PC-3 (cell line): ENCODE data around the gene ZIC4. TPM values are rescaled to one million over a fixed set of nuclear protein-coding genes. Genes with fewer than 3 reads are reported as not detected.

Experiments
- ATAC-seq: fragments of 200-7000 bp; cut with Tn5 transposase; 2 replicates; pipeline ENCODE4 v1.9.1; 2020; ENCODE audit warnings: mild to moderate bottlenecking, moderate library complexity
- BruUV-seq: library from RNA; stranded (reverse); fragments of 400-500 nt; replicated peaks from 2 replicates; lab custom pipeline; 2021; lab: Mats Ljungman, UMichigan
- CTCF ChIA-PET: fragments of 300-600 bp; sonication (Branson Sonifier 250); formaldehyde crosslinking; loops from one replicate; lab custom pipeline; 2022; ENCODE audit warnings: antibody characterized with exemption; lab: Charles Lee
- POLR2A ChIA-PET: fragments of 300-600 bp; sonication (Branson Sonifier 250); formaldehyde crosslinking; loops from one replicate; lab custom pipeline; 2022; ENCODE audit warnings: antibody characterized with exemption; ENCODE audit not compliant: unreplicated experiment; lab: Charles Lee
- DNase-seq: peaks from one replicate; pipeline ENCODE4 v3.0.0-alpha.2; 2015
- H2AFZ ChIP-seq: fragments of 300-600 bp; sonication (generic); 2 replicates; pipeline ENCODE4 v1.6.0; 2016; ENCODE audit warnings: antibody characterized with exemption, low read length
- H3F3A ChIP-seq: fragments of 300-600 bp; sonication (generic); one replicate; pipeline ENCODE4 v1.6.0; 2017; ENCODE audit warnings: antibody characterized with exemption, low read length, control low read depth, mild to moderate bottlenecking; ENCODE audit not compliant: unreplicated experiment
- H3K27ac ChIP-seq: fragments of 300-600 bp; sonication (generic); 2 replicates; pipeline ENCODE4 v1.5.1; 2016; ENCODE audit warnings: mild to moderate bottlenecking, low read length
- H3K27me3 ChIP-seq: fragments of 300-600 bp; sonication (generic); 2 replicates; pipeline ENCODE4 v1.6.1; 2016; ENCODE audit warnings: low read length, mixed read lengths
- H3K36me3 ChIP-seq: fragments of 300-600 bp; sonication (generic); 2 replicates; pipeline ENCODE4 v1.6.1; 2016; ENCODE audit warnings: low read depth, mixed run types, low read length, mixed read lengths
- H3K4me1 ChIP-seq: fragments of 300-600 bp; sonication (generic); 2 replicates; pipeline ENCODE4 v1.5.1; 2016; ENCODE audit warnings: low read length; ENCODE audit not compliant: insufficient read depth
- H3K4me2 ChIP-seq: fragments of 300-600 bp; sonication (generic); 2 replicates; pipeline ENCODE4 v1.6.0; 2016; ENCODE audit warnings: low read length
- H3K4me3 ChIP-seq: fragments of 300-600 bp; sonication (generic); 2 replicates; pipeline ENCODE4 v1.5.1; 2016; ENCODE audit warnings: mild to moderate bottlenecking, low read length, mixed read lengths
- H3K79me2 ChIP-seq: fragments of 300-600 bp; sonication (generic); 2 replicates; pipeline ENCODE4 v1.6.1; 2017; ENCODE audit warnings: low read length, mixed read lengths
- H3K9ac ChIP-seq: fragments of 300-600 bp; sonication (generic); 2 replicates; pipeline ENCODE4 v1.6.0; 2016; ENCODE audit warnings: mild to moderate bottlenecking, low read length
- H3K9me2 ChIP-seq: fragments of 300-600 bp; sonication (generic); replicated peaks from 2 replicates; pipeline ENCODE4 v1.6.1; 2016; ENCODE audit warnings: mixed run types, low read length, mixed read lengths
- H3K9me3 ChIP-seq: fragments of 300-600 bp; sonication (generic); 2 replicates; pipeline ENCODE4 v1.6.1; 2016; ENCODE audit warnings: low read length, mixed read lengths
- H4K20me1 ChIP-seq: fragments of 300-600 bp; sonication (generic); 2 replicates; pipeline ENCODE4 v1.6.1; 2016; ENCODE audit warnings: low read length, mixed read lengths
- CTCF ChIP-seq: fragments of 300-600 bp; sonication (generic); conservative IDR thresholded peaks from 2 replicates; pipeline ENCODE4 v1.5.1; 2017; ENCODE audit warnings: antibody characterized with exemption, low read depth, mild to moderate bottlenecking, low read length
- EZH2 ChIP-seq: fragments of 300-600 bp; sonication (generic); IDR thresholded peaks from one replicate; pipeline ENCODE4 v1.6.1; 2017; ENCODE audit warnings: antibody characterized with exemption, mild to moderate bottlenecking, low read length; ENCODE audit not compliant: unreplicated experiment
- EZH2phosphoT487 ChIP-seq: fragments of 300-600 bp; sonication (generic); IDR thresholded peaks from 2 replicates; pipeline ENCODE4 v1.6.1; 2018; ENCODE audit warnings: mild to moderate bottlenecking, antibody characterized with exemption, low read length, borderline replicate concordance
- intact Hi-C: fragments of 100-400 bp; cut with micrococcal nuclease; formaldehyde crosslinking; loops from 2 replicates; pipeline ENCODE4 v1.9.0; 2023
- total RNA-seq: library from RNA; depleted of rRNA; stranded (reverse); fragments of >200 nt; gene quantifications from 2 replicates; pipeline ENCODE4 v1.2.3, GENCODE V29; 2014

Gene ZIC4
- total RNA-seq, 1 experiment from 2014 or later, result not detected

- Histone ChIP-seq H3K4me1 (no peaks in the 10 kb centered on the region), H3K9ac (no peak overlapping the region), H3K36me3 (no peaks in the 10 kb centered on the region), H4K20me1 (no peaks in the 10 kb centered on the region), H3K27ac (no peak overlapping the region), H3K79me2 (no peaks in the 10 kb centered on the region), H3K4me2 (no peak overlapping the region), H3K9me3 (no peaks in the 10 kb centered on the region), H3F3A (no peaks in the 10 kb centered on the region), H3K27me3 (peaks cover 96% of the 10 kb centered on the region), H2AFZ (no peak overlapping the region), H3K9me2 (no peaks in the 10 kb centered on the region), H3K4me3 (no peak overlapping the region)
- ATAC-seq, result no peak
- CTCF ChIA-PET, result no interaction called here
- POLR2A ChIA-PET, result no interaction called here
- TF ChIP-seq EZH2, result no peak
- TF ChIP-seq EZH2phosphoT487, result no peak
- TF ChIP-seq CTCF, result no peak
- BruUV-seq, result no TSS peak
- intact Hi-C loops, result no loop called here
- DNase-seq, result no peak
Measured at GRCh38 chr3:147355753-147356090, 50.6 kb downstream of the ZIC4 start.

GRCh38 chr3:147355084-147355752 lies 51.1 kb downstream of the ZIC4 start:
- Histone ChIP-seq H3K4me2 (no peak overlapping the region), H4K20me1 (no peaks in the 10 kb centered on the region), H3K4me3 (no peak overlapping the region), H3K4me1 (no peaks in the 10 kb centered on the region), H3K27me3 (peaks cover 96% of the 10 kb centered on the region), H3F3A (no peaks in the 10 kb centered on the region), H2AFZ (no peak overlapping the region), H3K79me2 (no peaks in the 10 kb centered on the region), H3K36me3 (no peaks in the 10 kb centered on the region), H3K9me3 (no peaks in the 10 kb centered on the region), H3K9ac (no peak overlapping the region), H3K9me2 (no peaks in the 10 kb centered on the region), H3K27ac (no peak overlapping the region)
- DNase-seq (no peak), ATAC-seq (no peak)
- TF ChIP-seq EZH2phosphoT487 (no peak), EZH2 (no peak), CTCF (no peak)
- ChIA-PET CTCF (no interaction called here), POLR2A (no interaction called here)
- no TSS peak for BruUV-seq
- intact Hi-C loops, result no loop called here

GRCh38 chr3:147354623-147355022 lies 51.7 kb downstream of the ZIC4 start:
- ChIA-PET POLR2A (no interaction called here), CTCF (no interaction called here)
- ATAC-seq, result no peak
- Histone ChIP-seq H3K9me2 (no peaks in the 10 kb centered on the region), H3K36me3 (no peaks in the 10 kb centered on the region), H3K9me3 (no peaks in the 10 kb centered on the region), H3K4me2 (no peak overlapping the region), H3K4me1 (no peaks in the 10 kb centered on the region), H3K9ac (no peak overlapping the region), H3K27ac (no peak overlapping the region), H3F3A (no peaks in the 10 kb centered on the region), H3K79me2 (no peaks in the 10 kb centered on the region), H4K20me1 (no peaks in the 10 kb centered on the region), H3K4me3 (no peak overlapping the region), H2AFZ (no peak overlapping the region), H3K27me3 (peaks cover 93% of the 10 kb centered on the region)
- TF ChIP-seq EZH2, result no peak
- TF ChIP-seq CTCF, result no peak
- TF ChIP-seq EZH2phosphoT487, result no peak
- no TSS peak for BruUV-seq
- intact Hi-C loops, result no loop called here
- DNase-seq, result no peak
